H9 (cell line): ENCODE data around the gene PPFIBP1. TPM values are rescaled to one million over a fixed set of nuclear protein-coding genes. Genes with fewer than 3 reads are reported as not detected.

Experiments
- DNase-seq: peaks from one replicate; pipeline ENCODE4 v3.0.0-alpha.2; 2017
- H2AFZ ChIP-seq: one replicate; pipeline ENCODE4 v1.6.1; 2013; ENCODE audit warnings: mild to moderate bottlenecking, low read length, control low read depth, moderate library complexity
- H2AK5ac ChIP-seq: 2 replicates; pipeline ENCODE4 v1.6.1; 2013; ENCODE audit warnings: low read length, control low read depth, mixed read lengths; ENCODE audit not compliant: insufficient read length
- H2BK120ac ChIP-seq: one replicate; pipeline ENCODE4 v1.6.1; 2013; ENCODE audit warnings: low read depth, mild to moderate bottlenecking, low read length, control low read depth, inconsistent platforms; ENCODE audit not compliant: poor library complexity, severe bottlenecking
- H2BK12ac ChIP-seq: 2 replicates; pipeline ENCODE4 v1.6.1; 2013; ENCODE audit warnings: low read length, control low read depth, mixed read lengths, low read depth; ENCODE audit not compliant: insufficient read length
- H2BK15ac ChIP-seq: 2 replicates; pipeline ENCODE4 v1.6.1; 2013; ENCODE audit warnings: low read depth, low read length, control low read depth
- H2BK20ac ChIP-seq: one replicate; pipeline ENCODE4 v1.6.1; 2013; ENCODE audit warnings: low read depth, mild to moderate bottlenecking, low read length, control low read depth, inconsistent platforms; ENCODE audit not compliant: poor library complexity, severe bottlenecking
- H2BK5ac ChIP-seq: 2 replicates; pipeline ENCODE4 v1.6.1; 2013; ENCODE audit warnings: low read length, control low read depth, mixed read lengths; ENCODE audit not compliant: insufficient read length
- H3K14ac ChIP-seq: 2 replicates; pipeline ENCODE4 v1.6.1; 2013; ENCODE audit warnings: low read length, control low read depth; ENCODE audit not compliant: insufficient read depth
- H3K18ac ChIP-seq: 2 replicates; pipeline ENCODE4 v1.6.1; 2013; ENCODE audit warnings: low read depth, mild to moderate bottlenecking, mixed read lengths, low read length, control low read depth; ENCODE audit not compliant: insufficient read length
- H3K23ac ChIP-seq: 2 replicates; pipeline ENCODE4 v1.6.1; 2013; ENCODE audit warnings: low read length, control low read depth, mixed read lengths, low read depth; ENCODE audit not compliant: insufficient read length
- H3K23me2 ChIP-seq: 2 replicates; pipeline ENCODE4 v1.6.1; 2013; ENCODE audit warnings: low read depth, mild to moderate bottlenecking, mixed read lengths, low read length, control low read depth; ENCODE audit not compliant: insufficient read length, poor library complexity, severe bottlenecking
- H3K27ac ChIP-seq: 2 replicates; pipeline ENCODE4 v1.5.1; 2013; ENCODE audit warnings: low read length, control low read depth, mixed read lengths, low read depth; ENCODE audit not compliant: insufficient read length
- H3K27me3 ChIP-seq: 2 replicates; pipeline ENCODE4 v1.6.1; 2013; ENCODE audit warnings: low read length, control low read depth, inconsistent platforms; ENCODE audit not compliant: insufficient read depth
- H3K4ac ChIP-seq: 2 replicates; pipeline ENCODE4 v1.6.1; 2013; ENCODE audit warnings: low read depth, mild to moderate bottlenecking, control low read depth, inconsistent platforms, low read length, moderate library complexity
- H3K4me1 ChIP-seq: 2 replicates; pipeline ENCODE4 v1.6.1; 2013; ENCODE audit warnings: low read length, control low read depth, inconsistent platforms; ENCODE audit not compliant: insufficient read depth
- H3K4me2 ChIP-seq: 2 replicates; pipeline ENCODE4 v1.6.1; 2013; ENCODE audit warnings: low read length, control low read depth, mixed read lengths; ENCODE audit not compliant: insufficient read length, insufficient read depth
- H3K56ac ChIP-seq: 2 replicates; pipeline ENCODE4 v1.6.1; 2013; ENCODE audit warnings: low read depth, mild to moderate bottlenecking, mixed read lengths, low read length, control low read depth; ENCODE audit not compliant: insufficient read length
- H3K79me1 ChIP-seq: 2 replicates; pipeline ENCODE4 v1.6.1; 2013; ENCODE audit warnings: low read depth, mild to moderate bottlenecking, moderate library complexity, low read length, control low read depth, inconsistent platforms; ENCODE audit not compliant: insufficient read depth, poor library complexity, severe bottlenecking
- H3K79me2 ChIP-seq: 2 replicates; pipeline ENCODE4 v1.6.1; 2013; ENCODE audit warnings: low read length, control low read depth, inconsistent platforms; ENCODE audit not compliant: insufficient read depth
- H3K9ac ChIP-seq: 2 replicates; pipeline ENCODE4 v1.6.1; 2013; ENCODE audit warnings: low read length, control low read depth, mixed read lengths; ENCODE audit not compliant: insufficient read length; ENCODE audit errors: extremely low read depth
- H3K9me3 ChIP-seq: one replicate; pipeline ENCODE4 v1.6.1; 2013; ENCODE audit warnings: low read depth, low read length, inconsistent platforms; ENCODE audit not compliant: control insufficient read depth
- H3T11ph ChIP-seq: one replicate; pipeline ENCODE4 v1.6.1; 2013; ENCODE audit warnings: mild to moderate bottlenecking, low read length, control low read depth, inconsistent platforms
- H4K20me1 ChIP-seq: one replicate; pipeline ENCODE4 v1.6.1; 2013; ENCODE audit not compliant: control insufficient read depth, insufficient read length, insufficient read depth
- H4K5ac ChIP-seq: 2 replicates; pipeline ENCODE4 v1.6.1; 2013; ENCODE audit warnings: low read depth, mild to moderate bottlenecking, mixed read lengths, low read length, control low read depth; ENCODE audit not compliant: insufficient read length
- H4K8ac ChIP-seq: replicated peaks from 2 replicates; pipeline ENCODE4 v1.6.1; 2013; ENCODE audit warnings: low read length, control low read depth, mixed read lengths, low read depth; ENCODE audit not compliant: insufficient read length
- H4K91ac ChIP-seq: 2 replicates; pipeline ENCODE4 v1.6.1; 2013; ENCODE audit warnings: low read depth, mild to moderate bottlenecking, moderate library complexity, mixed read lengths, low read length, control low read depth; ENCODE audit not compliant: insufficient read length
- H3K27ac Mint-ChIP-seq, 3 experiments: 2 replicates in 2 of 3; 3 replicates in 1 of 3; pipeline ENCODE4 v1.8.0; 2020 to 2021; ENCODE audit warnings: mixed read lengths in 3 of 3, mild to moderate bottlenecking in 1 of 3, moderate library complexity in 1 of 3
- H3K27me3 Mint-ChIP-seq: 2 replicates; pipeline ENCODE4 v1.8.0; 2021; ENCODE audit warnings: low read depth, mild to moderate bottlenecking, moderate library complexity, mixed read lengths
- H3K36me3 Mint-ChIP-seq, 3 experiments: 2 replicates in 2 of 3; 3 replicates in 1 of 3; pipeline ENCODE4 v1.8.0; 2020 to 2021; ENCODE audit warnings: low read depth in 3 of 3, mixed read lengths in 3 of 3; ENCODE audit not compliant: insufficient read depth in 1 of 3
- H3K4me1 Mint-ChIP-seq, 2 experiments: 2 replicates each; pipeline ENCODE4 v1.8.0; 2020; ENCODE audit warnings: mixed read lengths in 2 of 2
- H3K4me3 Mint-ChIP-seq, 2 experiments: 2 replicates in 1 of 2; 3 replicates in 1 of 2; pipeline ENCODE4 v1.8.0; 2020 to 2021; ENCODE audit warnings: mild to moderate bottlenecking in 2 of 2, mixed read lengths in 2 of 2, moderate library complexity in 1 of 2
- H3K9me3 Mint-ChIP-seq, 2 experiments: 2 replicates in 1 of 2; 3 replicates in 1 of 2; pipeline ENCODE4 v1.8.0; 2020; ENCODE audit warnings: mild to moderate bottlenecking in 2 of 2, mixed read lengths in 2 of 2, moderate library complexity in 1 of 2
- CTCF ChIP-seq: fragments of 200-600 bp; sonication (generic); conservative IDR thresholded peaks from 3 replicates; pipeline ENCODE4 v1.8.0; 2021; ENCODE audit warnings: antibody characterized with exemption, mild to moderate bottlenecking
- WGBS: extraction: QIAGEN DNeasy Blood & Tissue Kit; methylation state at CpG from one replicate; pipeline ENCODE4 v1.1.7; 2013; ENCODE audit warnings: missing lambda C conversion rate, low lambda C conversion rate, mixed read lengths; ENCODE audit not compliant: insufficient read length; ENCODE audit errors: extremely low coverage; 5-methylcytosine and 5-hydroxymethylcytosine counted together
- total RNA-seq: library from RNA; stranded (reverse); gene quantifications from 2 replicates; pipeline ENCODE4 v1.2.1, GENCODE V29; 2021

PPFIBP1 gene
- total RNA-seq, 1 experiment from 2014 or later = 29.2 TPM

- no peak overlapping the region for H3K4ac ChIP-seq
- H3K4me1 Mint-ChIP-seq = no peaks in the 10 kb centered on the region
- WGBS = no CpG with 5 or more reads among the region's 5 CpGs
- no peaks in the 10 kb centered on the region for H3K27me3 ChIP-seq
- no peak overlapping the region; a peak in 1 of 7 replicates for H3K27ac Mint-ChIP-seq
- H4K8ac ChIP-seq = no peak overlapping the region
- no peak overlapping the region for H4K91ac ChIP-seq
- no peaks in the 10 kb centered on the region for H4K20me1 ChIP-seq
- no peak overlapping the region for H2BK20ac ChIP-seq
- H3K27me3 Mint-ChIP-seq = no peaks in the 10 kb centered on the region
- H3K23ac ChIP-seq = no peak overlapping the region
- H3K18ac ChIP-seq = no peak overlapping the region
- no peaks in the 10 kb centered on the region for H3K36me3 Mint-ChIP-seq
- peak; percentile 32; the same call in 2 of the 3 replicates for TF ChIP-seq CTCF
- no peak overlapping the region for H3T11ph ChIP-seq
- H3K9me3 ChIP-seq = no peaks in the 10 kb centered on the region
- H3K79me1 ChIP-seq = no peaks in the 10 kb centered on the region
- no peak overlapping the region for H2AFZ ChIP-seq
- no peaks in the 10 kb centered on the region for H3K4me1 ChIP-seq
- DNase-seq = no peak
- H3K4me3 Mint-ChIP-seq = no peak overlapping the region
- no peaks in the 10 kb centered on the region for H3K23me2 ChIP-seq
- no peak overlapping the region for H2BK15ac ChIP-seq
- no peaks in the 10 kb centered on the region for H3K79me2 ChIP-seq
- no peak overlapping the region for H3K56ac ChIP-seq
- no peak overlapping the region for H2BK12ac ChIP-seq
- H3K4me2 ChIP-seq = no peak overlapping the region
- no peak overlapping the region for H2AK5ac ChIP-seq
- no peak overlapping the region for H2BK5ac ChIP-seq
- no peak overlapping the region for H3K27ac ChIP-seq
- H2BK120ac ChIP-seq = no peak overlapping the region
- no peaks in the 10 kb centered on the region for H3K9me3 Mint-ChIP-seq
- H4K5ac ChIP-seq = no peak overlapping the region
- H3K14ac ChIP-seq = no peak overlapping the region
- no peak overlapping the region for H3K9ac ChIP-seq
These were observed 35.5 kb upstream of the PPFIBP1 start for GRCh38 chr12:27488479-27488878.
